ENCODE results near the gene UNC13D.
"Not testable (repeated sequence)": the region's sequence is repeated elsewhere in the genome, so short reads cannot be mapped to it uniquely, and the experiment has no call there.

The UNC13D gene

GRCh38 chr17:75814021-75814395, 30.2 kb downstream of the UNC13D start:
- no peak for DNase-seq (ENCODE audit: low read depth)
- no peak for TF ChIP-seq CTCF (conservative IDR thresholded peaks at IDR 0.05; ENCODE audit: low read depth, low read length)
- no peak overlapping the region for H3K4me3 ChIP-seq (ENCODE audit: low read length)

- DNase-seq (ENCODE audit: low read depth) = no peak
- H3K4me3 ChIP-seq (ENCODE audit: low read length) = no peak overlapping the region
- no peak for TF ChIP-seq CTCF (conservative IDR thresholded peaks at IDR 0.05; ENCODE audit: low read depth, low read length)
Measured at GRCh38 chr17:75813081-75814020, 30.9 kb downstream of the UNC13D start.

GRCh38 chr17:75812096-75813013, 31.8 kb downstream of the UNC13D start:
- TF ChIP-seq CTCF (conservative IDR thresholded peaks at IDR 0.05; ENCODE audit: low read depth, low read length) = no peak
- no peak overlapping the region for H3K4me3 ChIP-seq (ENCODE audit: low read length)
- DNase-seq (ENCODE audit: low read depth) = no peak

- TF ChIP-seq CTCF (conservative IDR thresholded peaks at IDR 0.05; ENCODE audit: low read depth, low read length) = no peak
- DNase-seq (ENCODE audit: low read depth) = no peak
- H3K4me3 ChIP-seq (ENCODE audit: low read length) = no peak overlapping the region
Measured at GRCh38 chr17:75811174-75811573, 33.0 kb downstream of the UNC13D start.

- not testable (repeated sequence) for DNase-seq (ENCODE audit: low read depth); H3K4me3 ChIP-seq (ENCODE audit: low read length)
Measured at GRCh38 chr17:75810756-75811155, 33.4 kb downstream of the UNC13D start.

GRCh38 chr17:75810216-75810615, 34.0 kb downstream of the UNC13D start:
- H3K4me3 ChIP-seq (ENCODE audit: low read length) = no peak overlapping the region
- TF ChIP-seq CTCF (conservative IDR thresholded peaks at IDR 0.05; ENCODE audit: low read depth, low read length) = no peak
- no peak for DNase-seq (ENCODE audit: low read depth)

- no peak for TF ChIP-seq CTCF (conservative IDR thresholded peaks at IDR 0.05; ENCODE audit: low read depth, low read length)
- no peak overlapping the region for H3K4me3 ChIP-seq (ENCODE audit: low read length)
- no peak for DNase-seq (ENCODE audit: low read depth)
Measured at GRCh38 chr17:75809631-75810111, 34.5 kb downstream of the UNC13D start.
